ENCODE measurements around the gene MTUS2.

- TF ChIP-seq CTCF (IDR thresholded peaks at IDR 0.05 in 8 of 11, conservative IDR thresholded peaks at IDR 0.05 in 3 of 11): no peak
- no peak for TF ChIP-seq POLR2AphosphoS5 (IDR thresholded peaks at IDR 0.05)
- no peak for TF ChIP-seq POLR2A (IDR thresholded peaks at IDR 0.05)
Measured at GRCh38 chr13:29384466-29384865, 564.3 kb downstream of the MTUS2 start.
